B cell (primary cell): ENCODE results near the gene ITPRIPL2.

ENCODE experiments used
- EZH2 ChIP-seq: IDR thresholded peaks from 2 replicates; pipeline ENCODE4 v1.6.1; 2012; ENCODE audit warnings: borderline replicate concordance, low read depth, mild to moderate bottlenecking, moderate library complexity, low read length; ENCODE audit not compliant: insufficient read depth, poor library complexity, severe bottlenecking
- TF ChIP-seq, protein P1 (sequence below): fragments of 200-600 bp; IDR thresholded peaks from one replicate; pipeline ENCODE4 v1.8.0; 2022; ENCODE audit warnings: antibody characterized with exemption, mild to moderate bottlenecking

DNA sequence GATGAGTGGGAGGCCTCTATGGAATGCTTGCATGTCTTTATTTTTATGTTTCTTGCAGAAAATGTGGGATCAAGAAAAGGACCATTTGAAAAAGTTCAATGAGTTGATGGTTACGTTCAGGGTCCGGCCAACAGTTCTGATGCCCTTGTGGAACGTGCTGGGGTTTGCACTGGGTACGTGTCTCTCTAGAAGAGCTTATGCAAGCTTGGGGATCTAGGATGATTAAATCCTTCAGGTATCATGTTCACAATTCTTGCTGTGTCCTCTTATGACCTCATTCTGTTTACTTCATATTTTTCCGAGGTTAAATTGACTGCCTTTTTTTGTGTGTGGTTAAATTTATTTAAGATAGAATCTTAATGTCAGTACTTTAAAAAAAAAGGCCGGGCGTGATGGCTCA is 39.9 kb upstream of the ITPRIPL2 start:
- TF ChIP-seq, protein P1, sequence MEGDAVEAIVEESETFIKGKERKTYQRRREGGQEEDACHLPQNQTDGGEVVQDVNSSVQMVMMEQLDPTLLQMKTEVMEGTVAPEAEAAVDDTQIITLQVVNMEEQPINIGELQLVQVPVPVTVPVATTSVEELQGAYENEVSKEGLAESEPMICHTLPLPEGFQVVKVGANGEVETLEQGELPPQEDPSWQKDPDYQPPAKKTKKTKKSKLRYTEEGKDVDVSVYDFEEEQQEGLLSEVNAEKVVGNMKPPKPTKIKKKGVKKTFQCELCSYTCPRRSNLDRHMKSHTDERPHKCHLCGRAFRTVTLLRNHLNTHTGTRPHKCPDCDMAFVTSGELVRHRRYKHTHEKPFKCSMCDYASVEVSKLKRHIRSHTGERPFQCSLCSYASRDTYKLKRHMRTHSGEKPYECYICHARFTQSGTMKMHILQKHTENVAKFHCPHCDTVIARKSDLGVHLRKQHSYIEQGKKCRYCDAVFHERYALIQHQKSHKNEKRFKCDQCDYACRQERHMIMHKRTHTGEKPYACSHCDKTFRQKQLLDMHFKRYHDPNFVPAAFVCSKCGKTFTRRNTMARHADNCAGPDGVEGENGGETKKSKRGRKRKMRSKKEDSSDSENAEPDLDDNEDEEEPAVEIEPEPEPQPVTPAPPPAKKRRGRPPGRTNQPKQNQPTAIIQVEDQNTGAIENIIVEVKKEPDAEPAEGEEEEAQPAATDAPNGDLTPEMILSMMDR, result no peak
- TF ChIP-seq EZH2, result no peak
